ENCODE data around the gene CNIH2.
"Not testable (repeated sequence)": the region's sequence is repeated elsewhere in the genome, so short reads cannot be mapped to it uniquely, and the experiment has no call there.

Gene CNIH2

GRCh38 chr11:66289548-66290329 is 11.8 kb downstream of the CNIH2 start:
- in situ Hi-C loops (cut with MboI; ENCODE audit: low sequenced_read_pairs), result no loop called here

GRCh38 chr11:66290330-66290621 is 12.3 kb downstream of the CNIH2 start:
- in situ Hi-C loops (cut with MboI; ENCODE audit: low sequenced_read_pairs), result no loop called here

GRCh38 chr11:66291303-66291705 is 13.3 kb downstream of the CNIH2 start:
- in situ Hi-C loops (cut with MboI; ENCODE audit: low sequenced_read_pairs), result no loop called here

- in situ Hi-C loops (cut with MboI; ENCODE audit: low sequenced_read_pairs), result no loop called here
These were observed 13.9 kb downstream of the CNIH2 start, which contains the start of gene TMEM151A for GRCh38 chr11:66291706-66292542. TSS of gene TMEM151A (plus strand) at chr11:66291894. CDS start at chr11:66292014, 120 bp downstream.

GRCh38 chr11:66292543-66293332 is 14.8 kb downstream of the CNIH2 start:
- in situ Hi-C loops (cut with MboI; ENCODE audit: low sequenced_read_pairs), result no loop called here

GRCh38 chr11:66293352-66293751 is 15.4 kb downstream of the CNIH2 start:
- in situ Hi-C loops (cut with MboI; ENCODE audit: low sequenced_read_pairs), result no loop called here

GRCh38 chr11:66293777-66294625 is 16.0 kb downstream of the CNIH2 start:
- in situ Hi-C loops (cut with MboI; ENCODE audit: low sequenced_read_pairs), result no loop called here

- in situ Hi-C loops (cut with MboI; ENCODE audit: low sequenced_read_pairs), result no loop called here
These were observed 16.9 kb downstream of the CNIH2 start for GRCh38 chr11:66294626-66295620.

GRCh38 chr11:66297610-66298009 is 19.6 kb downstream of the CNIH2 start:
- in situ Hi-C loops (cut with MboI; ENCODE audit: low sequenced_read_pairs), result no loop called here

- in situ Hi-C loops (cut with MboI; ENCODE audit: low sequenced_read_pairs), result no loop called here
These were observed 21.2 kb downstream of the CNIH2 start for GRCh38 chr11:66299186-66299585.

- in situ Hi-C loops (cut with MboI; ENCODE audit: low sequenced_read_pairs), result no loop called here
These were observed 24.7 kb downstream of the CNIH2 start for GRCh38 chr11:66302656-66303055.

- in situ Hi-C loops (cut with MboI; ENCODE audit: low sequenced_read_pairs), result no loop called here
These were observed 31.5 kb downstream of the CNIH2 start for GRCh38 chr11:66309475-66309874.

- in situ Hi-C loops (cut with MboI; ENCODE audit: low sequenced_read_pairs), result no loop called here
These were observed 32.3 kb downstream of the CNIH2 start for GRCh38 chr11:66310324-66310723.

- in situ Hi-C loops (cut with MboI; ENCODE audit: low sequenced_read_pairs), result not testable (repeated sequence)
These were observed 32.9 kb downstream of the CNIH2 start for GRCh38 chr11:66310803-66311440.

GRCh38 chr11:66311470-66311964 is 33.5 kb downstream of the CNIH2 start:
- in situ Hi-C loops (cut with MboI; ENCODE audit: low sequenced_read_pairs), result no loop called here

GRCh38 chr11:66311965-66312548 is 34.1 kb downstream of the CNIH2 start:
- in situ Hi-C loops (cut with MboI; ENCODE audit: low sequenced_read_pairs), result no loop called here

GRCh38 chr11:66312549-66313320 is 34.8 kb downstream of the CNIH2 start:
- in situ Hi-C loops (cut with MboI; ENCODE audit: low sequenced_read_pairs), result no loop called here
